Activated naive CD4-positive, alpha-beta T cell treated with anti-CD3 and anti-CD28 coated beads for 36 hours (primary cell): ENCODE measurements around the gene TMEM244. TPM values are rescaled to one million over a fixed set of nuclear protein-coding genes. Genes with fewer than 3 reads are reported as not detected.
"Not testable (repeated sequence)": the region's sequence is repeated elsewhere in the genome, so short reads cannot be mapped to it uniquely, and the experiment has no call there.

ENCODE experiments used
- CTCF ChIA-PET: fragments of 350-600 bp; sonication (Branson Sonifier 250); formaldehyde crosslinking; loops from one replicate; lab custom pipeline; 2021; ENCODE audit warnings: antibody characterized with exemption; lab: Charles Lee
- DNase-seq: peaks from one replicate; pipeline ENCODE4 v3.0.0-alpha.2; 2020
- H3K27ac Mint-ChIP-seq: one replicate; pipeline ENCODE4 v1.8.0; 2021; ENCODE audit warnings: mild to moderate bottlenecking, mixed read lengths
- H3K27me3 Mint-ChIP-seq: one replicate; pipeline ENCODE4 v1.8.0; 2021; ENCODE audit warnings: low read depth, mixed read lengths
- H3K36me3 Mint-ChIP-seq: one replicate; pipeline ENCODE4 v1.8.0; 2021; ENCODE audit warnings: low read depth, mixed read lengths
- H3K4me1 Mint-ChIP-seq: one replicate; pipeline ENCODE4 v1.8.0; 2021; ENCODE audit warnings: low read depth, mixed read lengths
- H3K4me3 Mint-ChIP-seq: one replicate; pipeline ENCODE4 v1.8.0; 2021; ENCODE audit warnings: mild to moderate bottlenecking, moderate library complexity, mixed read lengths
- H3K9me3 Mint-ChIP-seq: one replicate; pipeline ENCODE4 v1.8.0; 2021; ENCODE audit warnings: mixed read lengths
- intact Hi-C: fragments of 100-400 bp; cut with micrococcal nuclease; formaldehyde crosslinking; loops from one replicate; pipeline ENCODE4 v1.15.1; 2023
- total RNA-seq, 2 experiments: library from RNA; stranded (reverse); gene quantifications; one replicate each; pipeline ENCODE4 v1.2.3, GENCODE V29; 2021

Gene TMEM244
- total RNA-seq, 2 experiments from 2014 or later = not detected

- no peaks in the 10 kb centered on the region for H3K36me3 Mint-ChIP-seq
- intact Hi-C loops = loop anchor here (1.0 kb wide), 1 partner anchor 132 kb away; no protein-coding TSS in a partner anchor
- peaks cover 12% of the 10 kb centered on the region for H3K4me1 Mint-ChIP-seq
- H3K27ac Mint-ChIP-seq = no peak overlapping the region
- peak; percentile 25 for DNase-seq
- H3K27me3 Mint-ChIP-seq = peaks cover 2% of the 10 kb centered on the region
- H3K4me3 Mint-ChIP-seq = no peak overlapping the region
- no peaks in the 10 kb centered on the region for H3K9me3 Mint-ChIP-seq
- CTCF ChIA-PET = interaction anchor here (1.2 to 2.0 kb wide), 6 partner anchors 14 to 138 kb away, joined by 3 to 10 read pairs (median 3); no protein-coding TSS in a partner anchor
Observed at GRCh38 chr6:129889580-129889979, 28.5 kb upstream of the TMEM244 start.

DNA sequence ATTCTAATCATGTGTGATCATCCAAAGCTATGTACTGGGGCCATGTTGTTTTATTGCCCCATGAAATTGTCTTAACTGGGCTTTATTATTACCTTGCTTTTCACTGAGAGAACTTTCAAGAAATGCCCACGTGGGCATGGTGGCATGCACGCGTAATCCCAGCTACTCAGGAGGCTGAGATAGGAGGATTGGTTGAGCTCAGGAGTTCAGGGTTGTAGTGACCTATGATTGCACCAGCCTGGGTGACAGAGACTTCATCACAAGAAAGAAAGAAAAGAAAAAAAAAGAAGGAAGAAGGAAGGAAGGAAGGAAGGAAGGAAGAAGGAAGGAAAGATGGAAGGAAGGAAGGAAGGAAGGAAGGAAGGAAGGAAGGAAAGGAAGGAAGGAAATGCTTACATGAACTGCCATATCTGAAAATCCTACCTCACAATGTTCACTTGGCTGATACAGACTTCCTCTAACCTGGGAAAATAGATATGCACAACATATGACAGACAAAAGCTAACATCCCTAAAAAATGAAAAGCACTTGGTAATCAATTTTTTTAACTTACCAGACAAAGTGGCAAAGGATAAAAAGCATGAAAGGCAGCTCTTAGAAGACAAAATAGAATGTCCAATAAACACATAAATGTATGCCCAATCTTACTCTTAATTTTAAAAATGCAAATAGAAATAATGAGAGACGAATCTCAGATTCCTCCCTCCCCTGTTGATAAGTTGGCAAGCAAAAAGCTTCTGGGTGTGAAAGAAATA lies 25.5 kb upstream of the TMEM244 start:
- Mint-ChIP-seq H3K27ac (no peak overlapping the region), H3K27me3 (peaks cover 6% of the 10 kb centered on the region), H3K4me1 (peaks cover 12% of the 10 kb centered on the region), H3K4me3 (no peak overlapping the region), H3K9me3 (no peaks in the 10 kb centered on the region), H3K36me3 (no peaks in the 10 kb centered on the region)
- CTCF ChIA-PET = interaction anchor here (0.7 to 1.9 kb wide), 2 partner anchors 21 to 135 kb away, joined by 5 to 8 read pairs; no protein-coding TSS in a partner anchor
- intact Hi-C loops = no loop called here
- DNase-seq = no peak

GRCh38 chr6:129884211-129884610 lies 23.1 kb upstream of the TMEM244 start:
- peaks cover 8% of the 10 kb centered on the region for H3K27me3 Mint-ChIP-seq
- intact Hi-C loops = no loop called here
- CTCF ChIA-PET = interaction anchor here (0.7 to 1.6 kb wide), 3 partner anchors 11 to 286 kb away, joined by 3 to 4 read pairs (median 3); no protein-coding TSS in a partner anchor

GRCh38 chr6:129882510-129883023 lies 21.5 kb upstream of the TMEM244 start:
- Mint-ChIP-seq H3K9me3 (peaks cover 6% of the 10 kb centered on the region), H3K36me3 (no peaks in the 10 kb centered on the region), H3K27me3 (peaks cover 8% of the 10 kb centered on the region), H3K4me1 (no peaks in the 10 kb centered on the region), H3K4me3 (no peak overlapping the region), H3K27ac (no peak overlapping the region)
- intact Hi-C loops = no loop called here
- CTCF ChIA-PET = interaction anchor here (0.6 kb wide), 1 partner anchor 529 kb away, joined by 3 read pairs; no protein-coding TSS in a partner anchor
- DNase-seq = no peak

More at GRCh38 chr6:129884211-129884610, 23.1 kb upstream of the TMEM244 start:
- Mint-ChIP-seq H3K9me3 (no peaks in the 10 kb centered on the region), H3K4me1 (no peaks in the 10 kb centered on the region), H3K36me3 (no peaks in the 10 kb centered on the region), H3K27ac (no peak overlapping the region), H3K4me3 (no peak overlapping the region)
- DNase-seq = no peak

- intact Hi-C loops = loop anchor here (5.0 kb wide), 1 partner anchor 386 kb away; no protein-coding TSS in a partner anchor
- H3K9me3 Mint-ChIP-seq, CTCF ChIA-PET, H3K36me3 Mint-ChIP-seq, DNase-seq, H3K27ac Mint-ChIP-seq, H3K4me3 Mint-ChIP-seq, H3K27me3 Mint-ChIP-seq: not testable (repeated sequence)
- peaks cover 13% of the 10 kb centered on the region for H3K4me1 Mint-ChIP-seq
Observed at GRCh38 chr6:129877894-129878293, 16.8 kb upstream of the TMEM244 start.

DNA sequence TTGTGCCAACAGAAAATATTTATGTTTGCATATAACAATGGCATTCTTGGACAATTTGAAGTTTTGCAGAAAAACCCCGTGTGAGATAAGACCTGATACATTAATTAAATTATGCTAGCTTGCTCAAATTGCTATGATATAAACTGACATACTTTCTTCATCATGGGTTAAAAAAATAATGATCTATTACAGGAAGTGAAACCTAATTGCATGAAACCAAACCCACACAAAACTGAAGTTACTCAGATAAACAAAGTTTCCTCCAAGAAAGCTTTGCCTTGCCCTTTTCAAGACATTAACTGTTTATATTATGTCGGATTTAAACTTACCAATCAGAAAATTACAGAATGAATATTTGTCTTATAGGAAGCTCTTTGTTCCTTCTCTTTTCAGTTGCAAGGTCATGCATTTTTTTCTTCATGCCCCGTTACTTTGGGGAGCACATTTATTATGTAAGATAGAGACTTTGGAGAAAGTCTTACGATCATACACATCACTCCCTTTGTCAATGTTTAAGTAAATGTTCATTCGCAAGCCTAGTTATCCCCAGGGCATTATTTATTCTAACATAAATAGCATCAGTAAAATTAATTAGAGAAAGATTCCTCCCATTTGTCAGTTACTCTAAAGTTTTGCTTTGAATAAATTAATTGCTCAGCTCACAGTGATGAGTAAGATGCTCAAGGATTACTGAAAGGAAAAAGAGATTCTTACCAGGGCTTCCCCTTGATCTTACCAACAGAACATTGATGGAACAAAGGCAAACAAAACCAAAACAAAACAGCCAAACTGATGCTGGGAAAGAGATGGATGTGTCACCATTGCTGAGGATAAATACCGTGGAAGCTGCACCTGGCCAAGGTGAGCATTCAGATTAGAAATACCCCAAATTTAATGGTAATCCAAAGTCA lies 14.8 kb upstream of the TMEM244 start:
- DNase-seq = no peak
- H3K4me1 Mint-ChIP-seq = peaks cover 13% of the 10 kb centered on the region
- H3K27me3 Mint-ChIP-seq = peaks cover 2% of the 10 kb centered on the region
- H3K9me3 Mint-ChIP-seq = peaks cover 6% of the 10 kb centered on the region
- intact Hi-C loops = loop anchor here (5.0 kb wide), 1 partner anchor 384 kb away; no protein-coding TSS in a partner anchor
- H3K36me3 Mint-ChIP-seq = no peaks in the 10 kb centered on the region
- no peak overlapping the region for H3K27ac Mint-ChIP-seq
- no peak overlapping the region for H3K4me3 Mint-ChIP-seq
- CTCF ChIA-PET = interaction anchor here (1.7 kb wide), 1 partner anchor 14 kb away, joined by 10 read pairs; no protein-coding TSS in a partner anchor

DNA sequence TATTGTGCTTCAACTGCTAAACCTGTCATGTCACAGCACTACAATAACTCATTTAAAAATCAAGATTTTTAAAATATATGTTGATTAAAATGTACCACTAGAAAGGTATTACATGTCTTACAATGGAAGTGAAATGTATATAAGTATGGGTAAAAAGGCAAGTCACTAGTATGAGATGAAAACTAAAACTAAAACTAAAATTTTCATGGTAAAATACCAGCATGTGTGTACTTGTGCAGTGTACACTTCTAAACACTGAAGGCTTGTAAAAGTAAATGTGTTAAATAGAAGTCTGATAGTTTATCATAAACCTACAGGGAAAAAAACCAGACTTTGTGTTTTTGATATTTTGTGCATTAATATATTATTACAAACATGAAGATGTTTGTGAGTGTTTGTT lies 13.7 kb upstream of the TMEM244 start:
- Mint-ChIP-seq H3K27ac (no peak overlapping the region), H3K9me3 (peaks cover 6% of the 10 kb centered on the region), H3K36me3 (no peaks in the 10 kb centered on the region), H3K4me1 (peaks cover 13% of the 10 kb centered on the region), H3K4me3 (no peak overlapping the region), H3K27me3 (no peaks in the 10 kb centered on the region)
- intact Hi-C loops = loop anchor here (5.0 kb wide), 1 partner anchor 383 kb away; no protein-coding TSS in a partner anchor
- no peak for DNase-seq
- CTCF ChIA-PET = interaction anchor here (1.7 kb wide), 1 partner anchor 15 kb away, joined by 10 read pairs; no protein-coding TSS in a partner anchor

DNA sequence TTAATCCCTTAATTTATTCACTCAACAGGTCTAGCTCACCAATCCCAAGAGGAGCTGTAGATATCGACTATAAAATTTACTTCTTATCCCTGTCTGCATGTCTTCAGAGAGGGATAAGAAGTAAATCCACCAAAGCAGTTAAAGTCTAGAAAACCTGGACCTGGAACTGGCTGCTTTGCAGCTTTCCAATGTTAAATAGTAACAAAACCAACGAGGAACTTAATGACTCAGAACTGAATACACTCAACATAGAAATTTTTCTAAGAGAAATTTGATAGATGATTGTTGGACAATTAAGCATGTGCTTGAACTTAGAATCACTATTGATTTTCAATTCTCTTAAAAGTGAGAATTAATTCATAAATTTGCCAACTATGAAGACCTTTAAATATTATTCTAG lies 11.5 kb upstream of the TMEM244 start:
- Mint-ChIP-seq H3K27me3 (no peaks in the 10 kb centered on the region), H3K4me3 (no peak overlapping the region), H3K36me3 (no peaks in the 10 kb centered on the region), H3K27ac (no peak overlapping the region), H3K4me1 (peaks cover 13% of the 10 kb centered on the region), H3K9me3 (no peaks in the 10 kb centered on the region)
- CTCF ChIA-PET = no interaction called here
- intact Hi-C loops = no loop called here
- no peak for DNase-seq

DNA sequence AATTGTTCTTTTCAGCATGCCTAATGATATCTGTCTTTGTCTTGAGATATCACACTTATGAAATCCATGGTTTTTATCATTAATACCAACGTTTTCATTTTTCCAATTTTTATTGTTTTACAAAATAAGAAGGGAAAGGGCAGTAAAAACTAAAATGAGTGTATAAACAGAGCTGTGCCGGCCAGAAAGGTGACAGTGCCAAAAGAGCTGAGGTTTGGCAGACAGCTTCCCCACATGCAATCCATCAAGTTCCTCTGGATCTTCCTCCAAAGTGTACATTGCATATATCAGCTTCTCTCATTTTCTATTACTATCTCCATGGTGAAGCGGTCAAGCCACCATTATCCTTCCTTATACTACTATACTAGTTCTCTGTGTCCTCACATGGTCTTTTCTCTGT lies 10.1 kb upstream of the TMEM244 start:
- Mint-ChIP-seq H3K9me3 (no peaks in the 10 kb centered on the region), H3K27me3 (no peaks in the 10 kb centered on the region), H3K27ac (no peak overlapping the region), H3K36me3 (no peaks in the 10 kb centered on the region), H3K4me3 (no peak overlapping the region), H3K4me1 (peaks cover 11% of the 10 kb centered on the region)
- DNase-seq = no peak
- CTCF ChIA-PET = no interaction called here
- intact Hi-C loops = no loop called here

- no peaks in the 10 kb centered on the region for H3K36me3 Mint-ChIP-seq
- no peaks in the 10 kb centered on the region for H3K27me3 Mint-ChIP-seq
- no peak overlapping the region for H3K4me3 Mint-ChIP-seq
- peaks cover 1% of the 10 kb centered on the region for H3K9me3 Mint-ChIP-seq
- no peak for DNase-seq
- intact Hi-C loops = no loop called here
- CTCF ChIA-PET = no interaction called here
- H3K4me1 Mint-ChIP-seq = no peaks in the 10 kb centered on the region
- no peak overlapping the region for H3K27ac Mint-ChIP-seq
Observed at GRCh38 chr6:129867403-129867802, 6.3 kb upstream of the TMEM244 start.

GRCh38 chr6:129866688-129867087 lies 5.6 kb upstream of the TMEM244 start:
- intact Hi-C loops = no loop called here
- CTCF ChIA-PET = no interaction called here
- no peak overlapping the region for H3K27ac Mint-ChIP-seq
- DNase-seq = no peak
- no peaks in the 10 kb centered on the region for H3K4me1 Mint-ChIP-seq
- peaks cover 1% of the 10 kb centered on the region for H3K9me3 Mint-ChIP-seq
- H3K36me3 Mint-ChIP-seq = no peaks in the 10 kb centered on the region
- no peaks in the 10 kb centered on the region for H3K27me3 Mint-ChIP-seq
- H3K4me3 Mint-ChIP-seq = no peak overlapping the region

GRCh38 chr6:129866256-129866655 lies 5.1 kb upstream of the TMEM244 start:
- H3K27me3 Mint-ChIP-seq = no peaks in the 10 kb centered on the region
- DNase-seq = no peak
- H3K27ac Mint-ChIP-seq = no peak overlapping the region
- no peaks in the 10 kb centered on the region for H3K36me3 Mint-ChIP-seq
- intact Hi-C loops = no loop called here
- H3K4me3 Mint-ChIP-seq = no peak overlapping the region
- no peaks in the 10 kb centered on the region for H3K4me1 Mint-ChIP-seq
- CTCF ChIA-PET = no interaction called here
- peaks cover 1% of the 10 kb centered on the region for H3K9me3 Mint-ChIP-seq
